K562 (cell line): ENCODE measurements around the gene METAP1D. TPM values are rescaled to one million over a fixed set of nuclear protein-coding genes. Genes with fewer than 3 reads are reported as not detected.
A peak's percentile ranks its signal among the peaks of the same experiment; 100 is the strongest.

ENCODE experiments used
- ATAC-seq: fragments of 200-7000 bp; cut with Tn5 transposase; 3 replicates; pipeline ENCODE4 v1.9.1; 2020; ENCODE audit warnings: moderate library complexity
- BruUV-seq: library from RNA; stranded (reverse); fragments of 400-500 nt; replicated peaks from 2 replicates; lab custom pipeline; 2021; lab: Mats Ljungman, UMichigan
- CTCF ChIA-PET: fragments of 300-600 bp; formaldehyde crosslinking; extraction: SDS; loops from one replicate; lab custom pipeline; 2021; ENCODE audit warnings: low intra/inter-chr PET ratio; lab: Yijun Ruan, JAX
- POLR2A ChIA-PET: fragments of 300-600, 350-650 bp; sonication (Branson Sonifier 250); formaldehyde crosslinking; extraction: SDS; loops from one replicate; lab custom pipeline; 2021; ENCODE audit warnings: antibody characterized with exemption, inconsistent platforms; lab: Yijun Ruan, JAX
- DNase-seq, 4 experiments: peaks; one replicate each; pipeline versions ENCODE4 v3.0.0 to v3.0.0-alpha.2; 2011 to 2018; ENCODE audit warnings: low spot score in 3 of 4, mixed read lengths in 3 of 4; ENCODE audit errors: extremely low read depth in 1 of 4
- FAIRE-seq: peaks from 2 replicates; lab custom pipeline; 2011; peaks lifted over from hg19 to GRCh38; lab: Jason Lieb, UNC
- H2AFZ ChIP-seq: 2 replicates; pipeline ENCODE4 v1.6.0; 2011; ENCODE audit warnings: low read depth, low read length, control low read depth, inconsistent platforms
- H3K27ac ChIP-seq: fragments of 200-600 bp; 3 replicates; pipeline ENCODE4 v1.8.0; 2011; ENCODE audit warnings: low read depth, mild to moderate bottlenecking, control low read depth, inconsistent platforms, low read length, moderate library complexity, mixed read lengths; ENCODE audit errors: extremely low read depth
- H3K27me3 ChIP-seq, 2 experiments: fragments of 300-600 bp in 1 of 2; 2 replicates in 1 of 2; 3 replicates in 1 of 2; pipeline versions ENCODE4 v1.6.0 to v1.8.0; 2011; ENCODE audit warnings: inconsistent platforms in 2 of 2, low read length in 2 of 2, mild to moderate bottlenecking in 1 of 2, mixed read lengths in 1 of 2, moderate library complexity in 1 of 2; ENCODE audit not compliant: control insufficient read depth in 2 of 2, insufficient read depth in 2 of 2
- H3K36me3 ChIP-seq: fragments of 300-600 bp; 3 replicates; pipeline ENCODE4 v1.8.0; 2011; ENCODE audit warnings: mild to moderate bottlenecking, low read length, inconsistent platforms; ENCODE audit not compliant: control insufficient read depth, insufficient read depth
- H3K4me1 ChIP-seq, 2 experiments: fragments of 200-600 bp in 1 of 2; replicated peaks in 1 of 2; 2 replicates in 1 of 2; 3 replicates in 1 of 2; pipeline versions ENCODE4 v1.5.1 to v1.8.0; 2011; ENCODE audit warnings: inconsistent platforms in 2 of 2, low read length in 2 of 2, mild to moderate bottlenecking in 1 of 2, mixed read lengths in 1 of 2, moderate library complexity in 1 of 2; ENCODE audit not compliant: control insufficient read depth in 2 of 2, insufficient read depth in 2 of 2
- H3K4me2 ChIP-seq: 2 replicates; pipeline ENCODE4 v1.6.1; 2011; ENCODE audit warnings: low read length, control low read depth, inconsistent platforms, mixed read lengths; ENCODE audit not compliant: insufficient read depth
- H3K4me3 ChIP-seq: fragments of 200-600 bp; sonication (generic), shearing (Covaris generic); 2 replicates; pipeline ENCODE4 v1.5.1; 2016; ENCODE audit warnings: control low read depth, inconsistent platforms
- H3K79me2 ChIP-seq: fragments of 200-600 bp; 3 replicates; pipeline ENCODE4 v1.8.0; 2011; ENCODE audit warnings: low read length, inconsistent platforms; ENCODE audit not compliant: control insufficient read depth, insufficient read depth
- H3K9ac ChIP-seq, 2 experiments: 2 replicates each; pipeline versions ENCODE4 v1.6.0 to v1.6.1; 2011; ENCODE audit warnings: low read depth in 2 of 2, low read length in 2 of 2, control low read depth in 1 of 2, inconsistent platforms in 1 of 2, mild to moderate bottlenecking in 1 of 2, mixed read lengths in 1 of 2; ENCODE audit not compliant: insufficient read depth in 1 of 2
- H3K9me1 ChIP-seq: one replicate; pipeline ENCODE4 v1.6.0; 2011; ENCODE audit warnings: inconsistent platforms, mild to moderate bottlenecking, low read length, moderate library complexity; ENCODE audit not compliant: control insufficient read depth, insufficient read depth
- H3K9me3 ChIP-seq: replicated peaks from 2 replicates; pipeline ENCODE4 v1.5.1; 2011; ENCODE audit warnings: low read depth, low read length, inconsistent platforms; ENCODE audit not compliant: control insufficient read depth, insufficient read depth
- H4K20me1 ChIP-seq: replicated peaks from 2 replicates; pipeline ENCODE4 v1.6.1; 2011; ENCODE audit warnings: low read length, inconsistent platforms, mixed read lengths; ENCODE audit not compliant: control insufficient read depth, insufficient read depth
- CEBPG ChIP-seq, 3 experiments: fragments of 200-800 bp in 1 of 3; sonication (Bioruptor generic) in 1 of 3; sonication (generic) in 1 of 3; formaldehyde crosslinking in 1 of 3; IDR thresholded peaks in 2 of 3; conservative IDR thresholded peaks in 1 of 3; 2 replicates each; pipeline versions ENCODE4 v1.6.1 to v1.8.0; 2016 to 2022; ENCODE audit warnings: missing compliant biosample characterization in 2 of 3, missing genetic modification characterization in 2 of 3, mild to moderate bottlenecking in 1 of 3, missing genetic modification reagents in 1 of 3
- POLR2G ChIP-seq: fragments of 200-400 bp; formaldehyde crosslinking; IDR thresholded peaks from 2 replicates; pipeline ENCODE4 v1.6.1; 2017; ENCODE audit warnings: low read depth, mild to moderate bottlenecking, antibody characterized with exemption, low read length, moderate library complexity
- RBFOX2 ChIP-seq: fragments of 200-400 bp; formaldehyde crosslinking; IDR thresholded peaks from 2 replicates; pipeline ENCODE4 v1.6.1; 2017; ENCODE audit warnings: low read depth, mild to moderate bottlenecking, low read length, moderate library complexity
- ZNF707 ChIP-seq: fragments of 250-450 bp; sonication (Bioruptor Pico); conservative IDR thresholded peaks from 2 replicates; pipeline ENCODE4 v1.8.0; 2022; ENCODE audit warnings: inconsistent platforms, mild to moderate bottlenecking, moderate library complexity
- WGBS: fragments of 100-300 bp; shearing (Covaris generic); methylation state at CpG from one replicate; pipeline ENCODE4 v1.1.6; 2016; ENCODE audit warnings: low coverage, mixed read lengths; ENCODE audit not compliant: insufficient coverage; ENCODE audit errors: missing lambda C conversion rate; 5-methylcytosine and 5-hydroxymethylcytosine counted together
- in situ Hi-C: fragments of 300-500 bp; cut with MboI; formaldehyde crosslinking; loops from 4 replicates; pipeline ENCODE4 v1.15.0; 2018; ENCODE audit warnings: inconsistent platforms, mixed read lengths
- intact Hi-C: fragments of 100-400 bp; cut with micrococcal nuclease; formaldehyde crosslinking; loops from 2 replicates; pipeline ENCODE4 v1.14.2; 2022
- polyA plus RNA-seq, 8 experiments: library from polyadenylated mRNA; depleted of rRNA in 4 of 8; stranded (reverse) in 5 of 8; unstranded in 3 of 8; fragments of >200 nt; fragmentation: Nextera tagmentation in 2 of 8; fragmentation: Illumina TruSeq in 1 of 8; extraction: Ambion mirVana in 2 of 8; extraction: Trizol in 1 of 8; gene quantifications; 2 replicates each; pipeline versions ENCODE4 v1.2.1 to v1.2.3, GENCODE V29; 2011 to 2014; ENCODE audit warnings: inconsistent platforms in 1 of 8, missing spikeins in 1 of 8
- total RNA-seq, 7 experiments: library from RNA; depleted of rRNA in 6 of 7; stranded (reverse); fragments of >200 nt in 6 of 7; fragmentation: Illumina TruSeq in 2 of 7; extraction: Trizol in 2 of 7; gene quantifications; 2 replicates each; pipeline versions ENCODE4 v1.2.1 to v1.2.3, GENCODE V29; 2011 to 2021; ENCODE audit warnings: low replicate concordance in 1 of 7

METAP1D gene
- total and polyA plus RNA-seq, 9 of the 15 experiments (the other 6 are each of a cell fraction or from before 2014, with no cell fraction given): 8.0 to 23.4 (median 15.7) TPM

- Histone ChIP-seq H3K27me3 (no peaks in the 10 kb centered on the region), H3K9ac (no peak overlapping the region), H3K27ac (no peak overlapping the region), H2AFZ (no peak overlapping the region), H3K4me1 (peaks cover 7 to 25% of the 10 kb centered on the region in 2 experiments; a peak in 3 of 5 replicates), H3K9me1 (no peaks in the 10 kb centered on the region), H4K20me1 (no peaks in the 10 kb centered on the region), H3K4me3 (no peak overlapping the region), H3K79me2 (peaks cover 8% of the 10 kb centered on the region; the same call in 2 of the 3 replicates), H3K36me3 (peaks cover 20% of the 10 kb centered on the region; the same call in 1 of the 3 replicates), H3K9me3 (no peaks in the 10 kb centered on the region), H3K4me2 (no peak overlapping the region)
- intact Hi-C loops: no loop called here
- 77% methylated on average over 33 of the region's 39 CpGs for WGBS
- BruUV-seq: no TSS peak
- ATAC-seq (no peak), FAIRE-seq (no peak), DNase-seq (no peak)
- no peak for TF ChIP-seq ZNF707
- TF ChIP-seq RBFOX2: peak; percentile 41; the same call in 1 of the 2 replicates
- TF ChIP-seq POLR2G: peak; percentile 70
- TF ChIP-seq CEBPG (CRISPR knock-in tag; IDR thresholded peaks at IDR 0.05): no peak
- TF ChIP-seq CEBPG (tag; conservative IDR thresholded peaks at IDR 0.05 in 1 of 2, IDR thresholded peaks at IDR 0.05 in 1 of 2): no peak
- ChIA-PET CTCF (no interaction called here), POLR2A (interaction anchor here (0.7 to 1.7 kb wide), 3 partner anchors 9 to 339 kb away, joined by 3 read pairs; no protein-coding TSS in a partner anchor)
- in situ Hi-C loops: no loop called here
Measured at GRCh38 chr2:172090044-172090961, 90.5 kb downstream of the METAP1D start.
